ENCODE results near the gene SH2D1A. TPM values are rescaled to one million over a fixed set of nuclear protein-coding genes. Genes with fewer than 3 reads are reported as not detected.

SH2D1A gene
- total RNA-seq, 1 experiment from 2014 or later, result not detected

DNA sequence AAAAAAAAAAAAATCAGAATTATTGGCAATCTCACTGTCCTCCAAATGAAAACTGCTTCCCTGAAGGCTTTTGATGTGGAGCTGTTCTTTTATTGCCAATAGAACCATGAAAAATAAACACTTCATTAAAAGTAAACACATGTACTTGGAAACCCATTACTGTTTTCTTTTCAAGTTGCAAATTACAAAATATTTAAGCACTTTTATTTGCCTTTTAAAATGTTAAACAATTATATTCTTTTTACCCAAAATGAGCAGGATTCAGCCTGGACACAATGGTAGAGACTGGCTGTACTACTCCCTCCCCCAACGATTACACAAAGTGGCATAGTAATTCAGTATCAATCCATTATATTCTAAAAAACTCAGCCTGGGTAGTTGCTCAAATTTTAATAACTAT, 60.9 kb downstream of the SH2D1A start:
- Histone ChIP-seq H3K79me2 (ENCODE audit: insufficient read depth, low read length) (no peaks in the 10 kb centered on the region), H3K56ac (ENCODE audit: insufficient read length, low read depth, low read length) (no peak overlapping the region), H3K27me3 (ENCODE audit: insufficient read depth, low read length) (no peaks in the 10 kb centered on the region), H3K14ac (ENCODE audit: insufficient read depth, low read length) (no peak overlapping the region), H2BK15ac (ENCODE audit: low read depth, low read length) (no peak overlapping the region), H2BK120ac (ENCODE audit: low read depth, low read length, poor library complexity, severe bottlenecking) (no peak overlapping the region), H3K23ac (ENCODE audit: insufficient read length, low read depth, low read length) (no peak overlapping the region), H2AFZ (ENCODE audit: low read length) (no peak overlapping the region), H2BK5ac (ENCODE audit: insufficient read length, low read length) (no peak overlapping the region), H3K27ac (ENCODE audit: insufficient read length, low read depth, low read length) (no peak overlapping the region), H4K5ac (ENCODE audit: insufficient read length, low read depth, low read length) (no peak overlapping the region), H3K79me1 (ENCODE audit: insufficient read depth, low read depth, low read length, poor library complexity, severe bottlenecking) (no peaks in the 10 kb centered on the region), H3K9me3 (ENCODE audit: control insufficient read depth, low read depth, low read length) (peaks cover 5% of the 10 kb centered on the region), H3K9ac (ENCODE audit: extremely low read depth, insufficient read length, low read length) (no peak overlapping the region), H2BK12ac (ENCODE audit: insufficient read length, low read depth, low read length) (no peak overlapping the region), H2AK5ac (ENCODE audit: insufficient read length, low read length) (no peak overlapping the region), H3K4me1 (ENCODE audit: insufficient read depth, low read length) (no peaks in the 10 kb centered on the region), H3K4me2 (ENCODE audit: insufficient read depth, insufficient read length, low read length) (no peak overlapping the region), H2BK20ac (ENCODE audit: low read depth, low read length, poor library complexity, severe bottlenecking) (no peak overlapping the region), H3K4ac (ENCODE audit: low read depth, low read length) (no peak overlapping the region), H4K20me1 (ENCODE audit: control insufficient read depth, insufficient read depth, insufficient read length) (no peaks in the 10 kb centered on the region), H3K23me2 (ENCODE audit: insufficient read length, low read depth, low read length, poor library complexity, severe bottlenecking) (no peaks in the 10 kb centered on the region), H4K91ac (ENCODE audit: insufficient read length, low read depth, low read length) (no peak overlapping the region), H3T11ph (ENCODE audit: low read length) (no peak overlapping the region), H3K18ac (ENCODE audit: insufficient read length, low read depth, low read length) (no peak overlapping the region), H4K8ac (replicated peaks; ENCODE audit: insufficient read length, low read depth, low read length) (no peak overlapping the region)
- no peak overlapping the region for H3K27ac Mint-ChIP-seq
- H3K9me3 Mint-ChIP-seq, result peaks cover 0 to 6% of the 10 kb centered on the region in 2 experiments; a peak in 4 of 5 replicates
- no peak for TF ChIP-seq CTCF (conservative IDR thresholded peaks at IDR 0.05)
- no CpG with 5 or more reads among the region's 1 CpG for WGBS (ENCODE audit: extremely low coverage, insufficient read length, low lambda C conversion rate)
- peaks cover 0 to 5% of the 10 kb centered on the region in 2 experiments; a peak in 2 of 4 replicates for H3K4me1 Mint-ChIP-seq
- H3K36me3 Mint-ChIP-seq (ENCODE audit: insufficient read depth in 1 of 3, low read depth in 3 of 3), result no peaks in the 10 kb centered on the region
- no peak overlapping the region for H3K4me3 Mint-ChIP-seq
- DNase-seq, result no peak
- peaks cover 3% of the 10 kb centered on the region; the same call in 1 of the 2 replicates for H3K27me3 Mint-ChIP-seq (ENCODE audit: low read depth)

Data from H9 (cell line).